Forelimb muscle (tissue), 1 donor: ENCODE results near the gene UBE2O. TPM values are rescaled to one million over a fixed set of nuclear protein-coding genes. Genes with fewer than 3 reads are reported as not detected.
"Not testable (repeated sequence)": the region's sequence is repeated elsewhere in the genome, so short reads cannot be mapped to it uniquely, and the experiment has no call there.

Experiments
- DNase-seq: peaks from one replicate; pipeline ENCODE4 v3.0.0-alpha.2; 2013; ENCODE audit warnings: low read depth
- polyA plus RNA-seq: library from polyadenylated mRNA; unstranded; fragments of 120-200 nt; gene quantifications from one replicate; pipeline ENCODE4 v1.2.1, GENCODE V29; 2013; ENCODE audit not compliant: insufficient read length

UBE2O gene
- polyA plus RNA-seq, 1 donor, result 14.1 TPM

- DNase-seq, result no peak
Observed at GRCh38 chr17:76350463-76350862, 102.5 kb downstream of the UBE2O start.

- DNase-seq, result not testable (repeated sequence)
Observed at GRCh38 chr17:76346936-76347335, 106.0 kb downstream of the UBE2O start.

- DNase-seq, result no peak
Observed at GRCh38 chr17:76345377-76345974, 107.5 kb downstream of the UBE2O start.

- no peak for DNase-seq
Observed at GRCh38 chr17:76343106-76343505, 109.8 kb downstream of the UBE2O start.

- DNase-seq, result no peak
Observed at GRCh38 chr17:76341301-76341700, 111.7 kb downstream of the UBE2O start.

Other genes with a start within 250 kb of the UBE2O start
- 12.1 TPM for gene RNF157, start 212.7 kb downstream of the UBE2O start, polyA plus RNA-seq
- gene UBALD2, start 187.8 kb downstream of the UBE2O start, polyA plus RNA-seq, result 18.3 TPM
- 3.5 TPM for gene QRICH2, start 144.9 kb downstream of the UBE2O start, polyA plus RNA-seq
- gene PRPSAP1, start 99.2 kb downstream of the UBE2O start, polyA plus RNA-seq, result 31.5 TPM
- 1.7 TPM for gene SPHK1, start 68.5 kb downstream of the UBE2O start, polyA plus RNA-seq
- 0.37 TPM for gene AANAT, start 14.5 kb upstream of the UBE2O start, polyA plus RNA-seq
- 6.8 TPM for gene RHBDF2, start 48.3 kb upstream of the UBE2O start, polyA plus RNA-seq
- 16.4 TPM for gene CYGB, start 84.6 kb upstream of the UBE2O start, polyA plus RNA-seq
- gene PRCD, start 86.9 kb upstream of the UBE2O start, polyA plus RNA-seq, result 4.8 TPM
- gene ST6GALNAC2, start 132.7 kb upstream of the UBE2O start, polyA plus RNA-seq, result 3.3 TPM
- gene ST6GALNAC1, start 190.6 kb upstream of the UBE2O start, polyA plus RNA-seq, result 0.70 TPM